ENCODE data around the gene NEK2. TPM values are rescaled to one million over a fixed set of nuclear protein-coding genes. Genes with fewer than 3 reads are reported as not detected.
"Not testable (repeated sequence)": the region's sequence is repeated elsewhere in the genome, so short reads cannot be mapped to it uniquely, and the experiment has no call there.

The NEK2 gene
- total RNA-seq, 1 donor from 2014 or later: 93.3 TPM

DNA sequence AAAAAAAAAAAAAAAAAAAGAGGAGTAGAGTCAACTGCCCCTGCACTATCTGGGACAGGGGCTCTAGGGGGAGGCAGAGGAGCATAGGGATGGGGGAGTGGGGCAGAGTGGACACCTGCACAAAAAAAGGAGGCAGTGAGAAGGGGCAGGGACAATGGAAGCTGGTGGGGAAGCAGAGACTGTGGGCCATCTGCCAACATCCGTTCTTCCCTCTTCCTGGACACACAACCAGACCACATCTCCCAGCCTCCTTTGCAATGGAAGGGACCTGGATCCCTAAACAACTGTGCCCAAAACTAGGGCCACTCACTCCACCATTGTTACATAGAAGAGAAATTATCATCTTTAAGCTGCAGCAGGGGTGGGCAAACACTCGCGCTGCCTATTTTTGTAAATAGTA lies 38.4 kb downstream of the NEK2 start:
- no peak overlapping the region for H3K4me3 Mint-ChIP-seq
- peaks cover 9% of the 10 kb centered on the region for H3K4me1 Mint-ChIP-seq
- Histone ChIP-seq H2AFZ (replicated peaks) (no peak overlapping the region), H3K9me3 (ENCODE audit: low read depth) (no peaks in the 10 kb centered on the region), H3F3A (ENCODE audit: low read depth) (no peaks in the 10 kb centered on the region), H3K27ac (no peak overlapping the region), H3K4me1 (no peaks in the 10 kb centered on the region), H3K79me2 (ENCODE audit: low read depth) (no peaks in the 10 kb centered on the region), H3K27me3 (no peaks in the 10 kb centered on the region), H3K9ac (no peak overlapping the region), H4K20me1 (ENCODE audit: low read depth) (no peaks in the 10 kb centered on the region), H3K36me3 (no peaks in the 10 kb centered on the region), H3K4me2 (no peak overlapping the region), H3K4me3 (no peak overlapping the region)
- no peak for DNase-seq (ENCODE audit: low spot score)
- H3K27ac Mint-ChIP-seq: no peak overlapping the region
- no peaks in the 10 kb centered on the region for H3K9me3 Mint-ChIP-seq
- TF ChIP-seq, protein P1, sequence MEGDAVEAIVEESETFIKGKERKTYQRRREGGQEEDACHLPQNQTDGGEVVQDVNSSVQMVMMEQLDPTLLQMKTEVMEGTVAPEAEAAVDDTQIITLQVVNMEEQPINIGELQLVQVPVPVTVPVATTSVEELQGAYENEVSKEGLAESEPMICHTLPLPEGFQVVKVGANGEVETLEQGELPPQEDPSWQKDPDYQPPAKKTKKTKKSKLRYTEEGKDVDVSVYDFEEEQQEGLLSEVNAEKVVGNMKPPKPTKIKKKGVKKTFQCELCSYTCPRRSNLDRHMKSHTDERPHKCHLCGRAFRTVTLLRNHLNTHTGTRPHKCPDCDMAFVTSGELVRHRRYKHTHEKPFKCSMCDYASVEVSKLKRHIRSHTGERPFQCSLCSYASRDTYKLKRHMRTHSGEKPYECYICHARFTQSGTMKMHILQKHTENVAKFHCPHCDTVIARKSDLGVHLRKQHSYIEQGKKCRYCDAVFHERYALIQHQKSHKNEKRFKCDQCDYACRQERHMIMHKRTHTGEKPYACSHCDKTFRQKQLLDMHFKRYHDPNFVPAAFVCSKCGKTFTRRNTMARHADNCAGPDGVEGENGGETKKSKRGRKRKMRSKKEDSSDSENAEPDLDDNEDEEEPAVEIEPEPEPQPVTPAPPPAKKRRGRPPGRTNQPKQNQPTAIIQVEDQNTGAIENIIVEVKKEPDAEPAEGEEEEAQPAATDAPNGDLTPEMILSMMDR (IDR thresholded peaks at IDR 0.05): no peak
- no peak for TF ChIP-seq EZH2phosphoT487 (IDR thresholded peaks at IDR 0.05)
- TF ChIP-seq EZH2 (IDR thresholded peaks at IDR 0.05): no peak
- peaks cover 5% of the 10 kb centered on the region for H3K27me3 Mint-ChIP-seq (ENCODE audit: insufficient read depth, low read depth)
- no peaks in the 10 kb centered on the region for H3K36me3 Mint-ChIP-seq

DNA sequence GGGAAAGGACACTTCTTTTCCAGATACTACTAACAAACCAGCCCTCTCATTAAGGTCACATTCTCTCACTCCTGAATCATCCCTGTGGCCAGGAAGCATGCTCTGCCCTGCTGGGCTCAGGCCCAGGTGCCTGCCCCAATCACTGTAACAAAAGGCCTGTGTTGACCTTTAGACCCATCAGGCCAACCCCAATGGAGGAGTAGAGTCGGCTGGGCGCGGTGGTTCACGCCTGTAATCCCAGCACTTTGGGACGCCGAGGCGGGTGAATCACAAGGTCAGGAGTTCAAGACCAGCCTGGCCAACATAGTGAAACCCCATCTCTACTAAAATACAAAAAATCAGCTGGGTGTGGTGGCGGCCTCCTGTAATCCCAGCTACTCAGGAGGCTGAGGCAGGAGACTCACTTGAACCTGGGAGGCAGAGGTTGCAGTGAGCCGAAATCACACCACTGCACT lies 38.8 kb downstream of the NEK2 start:
- H3K9me3 Mint-ChIP-seq; DNase-seq (ENCODE audit: low spot score); H3K4me1 ChIP-seq; H3K9me3 ChIP-seq (ENCODE audit: low read depth); H3K36me3 Mint-ChIP-seq; H3K27me3 Mint-ChIP-seq (ENCODE audit: insufficient read depth, low read depth); H3K27ac ChIP-seq; H3F3A ChIP-seq (ENCODE audit: low read depth); H3K9ac ChIP-seq; H3K36me3 ChIP-seq; H3K27ac Mint-ChIP-seq; H3K4me2 ChIP-seq; H3K27me3 ChIP-seq; H2AFZ ChIP-seq (replicated peaks); H3K4me3 ChIP-seq; H4K20me1 ChIP-seq (ENCODE audit: low read depth); H3K79me2 ChIP-seq (ENCODE audit: low read depth); H3K4me1 Mint-ChIP-seq: not testable (repeated sequence)
- H3K4me3 Mint-ChIP-seq: peak overlapping the region; percentile 36

DNA sequence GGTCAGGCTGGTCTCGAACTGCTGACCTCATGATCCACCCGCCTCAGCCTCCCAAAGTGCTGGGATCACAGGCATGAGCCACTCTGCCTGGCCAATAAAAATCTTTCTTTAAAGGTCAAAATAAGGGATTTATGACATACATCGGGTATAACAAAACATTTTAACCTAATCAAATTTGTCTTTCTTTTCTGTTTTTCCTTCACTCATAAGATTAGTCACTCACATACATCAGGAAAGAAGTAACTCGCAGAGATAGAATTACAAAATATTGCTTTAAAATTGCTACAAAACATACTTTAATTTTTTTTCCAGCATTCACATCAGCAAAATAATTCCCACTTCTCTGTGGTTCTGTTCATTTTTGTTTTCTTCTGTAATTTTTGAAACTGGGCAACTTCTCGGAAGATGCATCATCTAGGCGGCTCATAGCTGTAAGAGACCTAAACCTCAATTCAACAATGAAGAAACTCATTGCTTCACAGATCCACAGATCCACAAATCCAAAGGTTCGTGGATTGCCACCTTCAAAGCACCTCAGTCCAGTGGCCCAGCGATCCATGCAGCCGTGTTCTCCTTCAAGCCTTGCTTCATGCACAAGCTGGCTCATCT lies 39.7 kb downstream of the NEK2 start:
- no peaks in the 10 kb centered on the region for H3K79me2 ChIP-seq (ENCODE audit: low read depth)
- H2AFZ ChIP-seq (replicated peaks): no peak overlapping the region
- Mint-ChIP-seq H3K36me3 (no peaks in the 10 kb centered on the region), H3K27ac (no peak overlapping the region), H3K9me3 (no peaks in the 10 kb centered on the region), H3K4me1 (peaks cover 9% of the 10 kb centered on the region), H3K4me3 (no peak overlapping the region), H3K27me3 (ENCODE audit: insufficient read depth, low read depth) (peaks cover 10% of the 10 kb centered on the region)
- no peaks in the 10 kb centered on the region for H3K36me3 ChIP-seq
- H3K4me1 ChIP-seq: no peaks in the 10 kb centered on the region
- no peak for DNase-seq (ENCODE audit: low spot score)
- no peaks in the 10 kb centered on the region for H3F3A ChIP-seq (ENCODE audit: low read depth)
- no peak overlapping the region for H3K27ac ChIP-seq
- TF ChIP-seq EZH2 (IDR thresholded peaks at IDR 0.05): no peak
- TF ChIP-seq, protein P1 (IDR thresholded peaks at IDR 0.05): no peak
- TF ChIP-seq EZH2phosphoT487 (IDR thresholded peaks at IDR 0.05): no peak
- H3K9me3 ChIP-seq (ENCODE audit: low read depth): no peaks in the 10 kb centered on the region
- H4K20me1 ChIP-seq (ENCODE audit: low read depth): no peaks in the 10 kb centered on the region
- no peaks in the 10 kb centered on the region for H3K27me3 ChIP-seq
- no peak overlapping the region for H3K9ac ChIP-seq
- H3K4me2 ChIP-seq: no peak overlapping the region
- no peak overlapping the region for H3K4me3 ChIP-seq

DNA sequence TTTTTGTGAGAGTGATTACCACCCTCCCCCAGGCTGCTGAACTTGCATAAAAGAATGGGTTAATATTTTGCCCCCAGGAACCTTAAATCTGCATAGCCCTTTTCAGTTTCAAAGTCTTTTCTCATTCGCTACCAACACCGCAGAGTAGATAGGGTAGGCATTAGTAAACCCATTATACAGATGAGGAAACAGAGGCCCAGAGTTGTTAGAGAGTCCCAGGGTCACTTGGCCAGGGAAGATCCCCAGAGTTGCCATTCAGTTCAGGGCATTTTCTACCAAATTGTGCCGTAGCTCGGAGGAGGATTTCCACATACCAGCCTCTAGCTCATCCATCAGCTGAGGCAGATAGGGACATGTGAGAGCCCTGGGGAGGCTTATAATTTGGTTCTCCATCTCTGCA lies 40.5 kb downstream of the NEK2 start:
- H3K27me3 ChIP-seq: no peaks in the 10 kb centered on the region
- no peaks in the 10 kb centered on the region for H3K36me3 Mint-ChIP-seq
- H3K36me3 ChIP-seq: no peaks in the 10 kb centered on the region
- no peak overlapping the region for H3K27ac Mint-ChIP-seq
- H3K27me3 Mint-ChIP-seq (ENCODE audit: insufficient read depth, low read depth): peaks cover 10% of the 10 kb centered on the region
- no peaks in the 10 kb centered on the region for H3K9me3 Mint-ChIP-seq
- peaks cover 7% of the 10 kb centered on the region for H3K4me1 Mint-ChIP-seq
- no peak overlapping the region for H3K27ac ChIP-seq
- TF ChIP-seq, protein P1 (IDR thresholded peaks at IDR 0.05): no peak
- TF ChIP-seq EZH2phosphoT487 (IDR thresholded peaks at IDR 0.05) (no peak), EZH2 (IDR thresholded peaks at IDR 0.05) (no peak)
- H3K4me2 ChIP-seq: no peak overlapping the region
- H3K9me3 ChIP-seq (ENCODE audit: low read depth): no peaks in the 10 kb centered on the region
- no peaks in the 10 kb centered on the region for H3F3A ChIP-seq (ENCODE audit: low read depth)
- no peaks in the 10 kb centered on the region for H4K20me1 ChIP-seq (ENCODE audit: low read depth)
- no peak overlapping the region for H3K9ac ChIP-seq
- no peak overlapping the region for H2AFZ ChIP-seq (replicated peaks)
- H3K4me3 ChIP-seq: no peak overlapping the region
- H3K4me1 ChIP-seq: peaks cover 8% of the 10 kb centered on the region
- DNase-seq (ENCODE audit: low spot score): no peak
- no peaks in the 10 kb centered on the region for H3K79me2 ChIP-seq (ENCODE audit: low read depth)
- no peak overlapping the region for H3K4me3 Mint-ChIP-seq
